SK-N-SH (cell line): ENCODE measurements around the gene ADGRB2. TPM values are rescaled to one million over a fixed set of nuclear protein-coding genes. Genes with fewer than 3 reads are reported as not detected.

Experiments used
- CTCF ChIA-PET: fragments of 300-600, 350-600 bp; formaldehyde crosslinking; extraction: SDS; loops from one replicate; lab custom pipeline; 2021; lab: Yijun Ruan, JAX
- POLR2A ChIA-PET: fragments of 350-600 bp; sonication (Branson Sonifier 250); formaldehyde crosslinking; extraction: SDS; loops from one replicate; lab custom pipeline; 2020; ENCODE audit warnings: antibody characterized with exemption, inconsistent platforms; lab: Yijun Ruan, JAX
- DNase-seq: peaks from one replicate; pipeline ENCODE4 v3.0.0; 2012
- H2AFZ ChIP-seq: fragments of 200-600 bp; sonication (generic); 2 replicates; pipeline ENCODE4 v1.8.1; 2016; ENCODE audit warnings: antibody characterized with exemption, mild to moderate bottlenecking, low read depth
- H3F3A ChIP-seq: fragments of 200-600 bp; sonication (generic); replicated peaks from 2 replicates; pipeline ENCODE3; 2016; ENCODE audit warnings: antibody characterized with exemption, mild to moderate bottlenecking; ENCODE audit not compliant: insufficient read depth
- H3K27ac ChIP-seq, 2 experiments: fragments of 200-500 bp in 1 of 2; fragments of 200-600 bp in 1 of 2; sonication (Bioruptor generic) in 1 of 2; sonication (generic), shearing (Covaris generic) in 1 of 2; 2 replicates each; pipeline versions ENCODE4 v1.5.1 to v1.6.1; 2014 to 2016; ENCODE audit warnings: low read depth in 2 of 2, inconsistent platforms in 1 of 2, low read length in 1 of 2, mild to moderate bottlenecking in 1 of 2, mixed read lengths in 1 of 2
- H3K27me3 ChIP-seq: fragments of 200-600 bp; sonication (generic), shearing (Covaris generic); 2 replicates; pipeline ENCODE4 v1.6.1; 2016; ENCODE audit warnings: mixed run types; ENCODE audit not compliant: insufficient read depth
- H3K36me3 ChIP-seq, 2 experiments: fragments of 200-500 bp in 1 of 2; fragments of 200-600 bp in 1 of 2; sonication (Bioruptor generic) in 1 of 2; sonication (generic) in 1 of 2; replicated peaks in 1 of 2; 2 replicates each; pipeline versions ENCODE3 to v1.5.1; 2014 to 2016; ENCODE audit warnings: low read length in 1 of 2, mild to moderate bottlenecking in 1 of 2; ENCODE audit not compliant: insufficient read depth in 2 of 2, control insufficient read depth in 1 of 2
- H3K4me1 ChIP-seq, 2 experiments: fragments of 200-500 bp in 1 of 2; fragments of 200-600 bp in 1 of 2; sonication (Bioruptor generic) in 1 of 2; sonication (generic), shearing (Covaris generic) in 1 of 2; 2 replicates each; pipeline versions ENCODE4 v1.5.1 to v1.6.1; 2014 to 2016; ENCODE audit warnings: low read depth in 1 of 2, low read length in 1 of 2, mixed run types in 1 of 2; ENCODE audit not compliant: insufficient read depth in 2 of 2, control insufficient read depth in 1 of 2
- H3K4me2 ChIP-seq: fragments of 200-600 bp; sonication (generic), shearing (Covaris generic); 2 replicates; pipeline ENCODE4 v1.6.1; 2017; ENCODE audit warnings: mixed run types
- H3K4me3 ChIP-seq, 2 experiments: fragments of 200-500 bp in 1 of 2; fragments of 200-600 bp in 1 of 2; sonication (Bioruptor generic) in 1 of 2; sonication (generic), shearing (Covaris generic) in 1 of 2; 2 replicates each; pipeline versions ENCODE4 v1.5.1 to v1.8.1; 2014 to 2016; ENCODE audit warnings: low read depth in 2 of 2, inconsistent platforms in 1 of 2, low read length in 1 of 2, mild to moderate bottlenecking in 1 of 2, mixed read lengths in 1 of 2, moderate library complexity in 1 of 2
- H3K79me2 ChIP-seq: fragments of 200-600 bp; sonication (generic); 2 replicates; pipeline ENCODE4 v1.8.1; 2017; ENCODE audit warnings: mild to moderate bottlenecking; ENCODE audit not compliant: insufficient read depth
- H3K9ac ChIP-seq: fragments of 200-600 bp; sonication (generic); 2 replicates; pipeline ENCODE4 v1.6.1; 2017; ENCODE audit warnings: mixed run types
- H3K9me2 ChIP-seq: fragments of 200-600 bp; sonication (generic); 2 replicates; pipeline ENCODE4 v1.6.1; 2017; ENCODE audit warnings: mixed run types
- H3K9me3 ChIP-seq: fragments of 200-600 bp; sonication (generic); 2 replicates; pipeline ENCODE4 v1.6.1; 2017; ENCODE audit warnings: mixed run types, mild to moderate bottlenecking, moderate library complexity
- H4K20me1 ChIP-seq: fragments of 200-600 bp; sonication (generic); 2 replicates; pipeline ENCODE4 v1.6.1; 2017; ENCODE audit warnings: mild to moderate bottlenecking, mixed run types; ENCODE audit not compliant: insufficient read depth
- CHD2 ChIP-seq: fragments of 150-350 bp; IDR thresholded peaks from 2 replicates; pipeline ENCODE4 v1.6.1; 2018; ENCODE audit warnings: low read length; ENCODE audit not compliant: partially characterized antibody
- ELF1 ChIP-seq: IDR thresholded peaks from 2 replicates; pipeline ENCODE4 v1.4.0; 2012
- EP300 ChIP-seq, 2 experiments: IDR thresholded peaks; 2 replicates each; pipeline versions ENCODE4 v1.4.0 to v1.6.1; 2012; ENCODE audit warnings: borderline replicate concordance in 1 of 2, low read depth in 1 of 2, low read length in 1 of 2
- EZH2phosphoT487 ChIP-seq: fragments of 200-600 bp; sonication (generic); IDR thresholded peaks from 2 replicates; pipeline ENCODE4 v1.6.1; 2017; ENCODE audit warnings: low read depth, mixed run types, mild to moderate bottlenecking, antibody characterized with exemption, moderate library complexity, borderline replicate concordance
- FOSL2 ChIP-seq: IDR thresholded peaks from 2 replicates; pipeline ENCODE4 v1.4.0; 2012; ENCODE audit warnings: low read depth, mild to moderate bottlenecking, moderate library complexity, borderline replicate concordance
- FOXM1 ChIP-seq: IDR thresholded peaks from 2 replicates; pipeline ENCODE4 v1.4.0; 2012; ENCODE audit warnings: low read depth, mild to moderate bottlenecking
- JUND ChIP-seq: IDR thresholded peaks from 2 replicates; pipeline ENCODE4 v1.4.0; 2012
- POLR2AphosphoS5 ChIP-seq: IDR thresholded peaks from 2 replicates; pipeline ENCODE4 v1.6.1; 2012; ENCODE audit warnings: low read depth, low read length
- RAD21 ChIP-seq: IDR thresholded peaks from 2 replicates; pipeline ENCODE4 v1.6.1; 2012; ENCODE audit warnings: mild to moderate bottlenecking, low read length
- RCOR1 ChIP-seq: fragments of 150-350 bp; IDR thresholded peaks from 2 replicates; pipeline ENCODE4 v1.6.1; 2017; ENCODE audit warnings: antibody characterized with exemption, low read length
- SIN3A ChIP-seq: IDR thresholded peaks from 2 replicates; pipeline ENCODE4 v1.6.1; 2012; ENCODE audit warnings: low read depth, mild to moderate bottlenecking, low read length, moderate library complexity, borderline replicate concordance
- SMC3 ChIP-seq: IDR thresholded peaks from 2 replicates; pipeline ENCODE4 v1.6.1; 2012; ENCODE audit warnings: low read depth, low read length, improper control_type of control experiment
- TAF1 ChIP-seq: IDR thresholded peaks from 2 replicates; pipeline ENCODE4 v1.6.1; 2012; ENCODE audit warnings: low read depth, mild to moderate bottlenecking, low read length, moderate library complexity, borderline replicate concordance
- TCF12 ChIP-seq: IDR thresholded peaks from 2 replicates; pipeline ENCODE4 v1.4.0; 2012
- TEAD4 ChIP-seq: IDR thresholded peaks from 2 replicates; pipeline ENCODE4 v1.4.0; 2012; ENCODE audit warnings: mild to moderate bottlenecking, borderline replicate concordance; ENCODE audit not compliant: insufficient read depth
- USF1 ChIP-seq: IDR thresholded peaks from 2 replicates; pipeline ENCODE4 v1.4.0; 2012; ENCODE audit warnings: low read depth, borderline replicate concordance
- YY1 ChIP-seq: IDR thresholded peaks from 2 replicates; pipeline ENCODE4 v1.4.0; 2012; ENCODE audit warnings: low read depth, mild to moderate bottlenecking
- ZBTB33 ChIP-seq: IDR thresholded peaks from 2 replicates; pipeline ENCODE4 v1.4.0; 2012; ENCODE audit warnings: low read depth, borderline replicate concordance
- WGBS: methylation state at CpG from one replicate; pipeline ENCODE4 v1.1.6; 2017; ENCODE audit warnings: low lambda C conversion rate; 5-methylcytosine and 5-hydroxymethylcytosine counted together
- polyA plus RNA-seq, 3 experiments: library from polyadenylated mRNA; depleted of rRNA; stranded (reverse); fragments of >200 nt; gene quantifications; 2 replicates each; pipeline ENCODE4 v1.2.3, GENCODE V29; 2012
- TF ChIP-seq, protein P1 (sequence below): IDR thresholded peaks from 2 replicates; pipeline ENCODE4; 2012
- TF ChIP-seq, protein P2 (sequence below): fragments of 200-600 bp; sonication (generic); IDR thresholded peaks from 2 replicates; pipeline ENCODE4 v1.6.1; 2017; ENCODE audit warnings: antibody characterized with exemption, mild to moderate bottlenecking, moderate library complexity
- TF ChIP-seq, protein P3 (sequence below): fragments of 150-350 bp; IDR thresholded peaks from 2 replicates; pipeline ENCODE4 v1.6.1; 2017; ENCODE audit warnings: antibody characterized with exemption, low read length, low read depth, borderline replicate concordance
- TF ChIP-seq, protein P4 (sequence below): fragments of 150-350 bp; IDR thresholded peaks from 2 replicates; pipeline ENCODE4 v1.6.1; 2016; ENCODE audit warnings: mild to moderate bottlenecking, low read depth, low read length
- TF ChIP-seq, protein P5 (sequence below): IDR thresholded peaks from 2 replicates; pipeline ENCODE4 v1.6.1; 2012; ENCODE audit warnings: mild to moderate bottlenecking, low read depth, low read length, moderate library complexity

The ADGRB2 gene
- polyA plus RNA-seq, 1 of the 3 experiments (the other 2 are of a cell fraction): 13.0 TPM

GRCh38 chr1:31707711-31708110 lies 56.4 kb downstream of the ADGRB2 start:
- Histone ChIP-seq H3K9ac (no peak overlapping the region), H3K9me3 (no peaks in the 10 kb centered on the region), H4K20me1 (no peaks in the 10 kb centered on the region), H3K4me1 (peaks cover 18 to 44% of the 10 kb centered on the region in 2 experiments; a peak in 3 of 4 replicates), H3F3A (peaks cover 26% of the 10 kb centered on the region), H3K9me2 (no peaks in the 10 kb centered on the region), H3K4me3 (no peak overlapping the region), H3K4me2 (no peak overlapping the region; the same call in 1 of the 2 replicates), H3K79me2 (no peaks in the 10 kb centered on the region), H3K27ac (no peak overlapping the region), H3K36me3 (no peaks in the 10 kb centered on the region), H3K27me3 (no peaks in the 10 kb centered on the region), H2AFZ (no peak overlapping the region)
- ChIA-PET POLR2A (no interaction called here), CTCF (interaction anchor here (1.1 to 2.2 kb wide), 6 partner anchors 8 to 143 kb away, joined by 3 to 11 read pairs (median 4); no protein-coding TSS in a partner anchor)
- WGBS: 58% methylated on average over 5 of the region's 5 CpGs
- TF ChIP-seq FOSL2: no peak
- no peak for TF ChIP-seq TEAD4
- no peak for TF ChIP-seq CHD2
- TF ChIP-seq ZBTB33: no peak
- TF ChIP-seq, protein P1, sequence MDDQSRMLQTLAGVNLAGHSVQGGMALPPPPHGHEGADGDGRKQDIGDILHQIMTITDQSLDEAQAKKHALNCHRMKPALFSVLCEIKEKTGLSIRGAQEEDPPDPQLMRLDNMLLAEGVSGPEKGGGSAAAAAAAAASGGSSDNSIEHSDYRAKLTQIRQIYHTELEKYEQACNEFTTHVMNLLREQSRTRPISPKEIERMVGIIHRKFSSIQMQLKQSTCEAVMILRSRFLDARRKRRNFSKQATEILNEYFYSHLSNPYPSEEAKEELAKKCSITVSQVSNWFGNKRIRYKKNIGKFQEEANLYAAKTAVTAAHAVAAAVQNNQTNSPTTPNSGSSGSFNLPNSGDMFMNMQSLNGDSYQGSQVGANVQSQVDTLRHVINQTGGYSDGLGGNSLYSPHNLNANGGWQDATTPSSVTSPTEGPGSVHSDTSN: no peak
- TF ChIP-seq YY1: no peak
- no peak for TF ChIP-seq USF1
- TF ChIP-seq JUND: no peak
- peak; percentile 16; the same call in 1 of the 2 replicates for TF ChIP-seq SMC3
- no peak for TF ChIP-seq TAF1
- no peak for TF ChIP-seq ELF1
- TF ChIP-seq RCOR1: no peak
- no peak for TF ChIP-seq TCF12
- no peak for TF ChIP-seq SIN3A
- no peak for TF ChIP-seq FOXM1
- TF ChIP-seq, protein P2, sequence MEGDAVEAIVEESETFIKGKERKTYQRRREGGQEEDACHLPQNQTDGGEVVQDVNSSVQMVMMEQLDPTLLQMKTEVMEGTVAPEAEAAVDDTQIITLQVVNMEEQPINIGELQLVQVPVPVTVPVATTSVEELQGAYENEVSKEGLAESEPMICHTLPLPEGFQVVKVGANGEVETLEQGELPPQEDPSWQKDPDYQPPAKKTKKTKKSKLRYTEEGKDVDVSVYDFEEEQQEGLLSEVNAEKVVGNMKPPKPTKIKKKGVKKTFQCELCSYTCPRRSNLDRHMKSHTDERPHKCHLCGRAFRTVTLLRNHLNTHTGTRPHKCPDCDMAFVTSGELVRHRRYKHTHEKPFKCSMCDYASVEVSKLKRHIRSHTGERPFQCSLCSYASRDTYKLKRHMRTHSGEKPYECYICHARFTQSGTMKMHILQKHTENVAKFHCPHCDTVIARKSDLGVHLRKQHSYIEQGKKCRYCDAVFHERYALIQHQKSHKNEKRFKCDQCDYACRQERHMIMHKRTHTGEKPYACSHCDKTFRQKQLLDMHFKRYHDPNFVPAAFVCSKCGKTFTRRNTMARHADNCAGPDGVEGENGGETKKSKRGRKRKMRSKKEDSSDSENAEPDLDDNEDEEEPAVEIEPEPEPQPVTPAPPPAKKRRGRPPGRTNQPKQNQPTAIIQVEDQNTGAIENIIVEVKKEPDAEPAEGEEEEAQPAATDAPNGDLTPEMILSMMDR: peak; percentile 54
- TF ChIP-seq, protein P3, sequence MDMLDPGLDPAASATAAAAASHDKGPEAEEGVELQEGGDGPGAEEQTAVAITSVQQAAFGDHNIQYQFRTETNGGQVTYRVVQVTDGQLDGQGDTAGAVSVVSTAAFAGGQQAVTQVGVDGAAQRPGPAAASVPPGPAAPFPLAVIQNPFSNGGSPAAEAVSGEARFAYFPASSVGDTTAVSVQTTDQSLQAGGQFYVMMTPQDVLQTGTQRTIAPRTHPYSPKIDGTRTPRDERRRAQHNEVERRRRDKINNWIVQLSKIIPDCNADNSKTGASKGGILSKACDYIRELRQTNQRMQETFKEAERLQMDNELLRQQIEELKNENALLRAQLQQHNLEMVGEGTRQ: no peak
- TF ChIP-seq EZH2phosphoT487: no peak
- TF ChIP-seq EP300 (IDR thresholded peaks at IDR 0.05; ENCODE audit: borderline replicate concordance in 1 of 2, low read depth in 1 of 2, low read length in 1 of 2): no peak
- TF ChIP-seq, protein P4, sequence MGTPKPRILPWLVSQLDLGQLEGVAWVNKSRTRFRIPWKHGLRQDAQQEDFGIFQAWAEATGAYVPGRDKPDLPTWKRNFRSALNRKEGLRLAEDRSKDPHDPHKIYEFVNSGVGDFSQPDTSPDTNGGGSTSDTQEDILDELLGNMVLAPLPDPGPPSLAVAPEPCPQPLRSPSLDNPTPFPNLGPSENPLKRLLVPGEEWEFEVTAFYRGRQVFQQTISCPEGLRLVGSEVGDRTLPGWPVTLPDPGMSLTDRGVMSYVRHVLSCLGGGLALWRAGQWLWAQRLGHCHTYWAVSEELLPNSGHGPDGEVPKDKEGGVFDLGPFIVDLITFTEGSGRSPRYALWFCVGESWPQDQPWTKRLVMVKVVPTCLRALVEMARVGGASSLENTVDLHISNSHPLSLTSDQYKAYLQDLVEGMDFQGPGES: no peak
- TF ChIP-seq POLR2AphosphoS5: no peak
- TF ChIP-seq, protein P5, sequence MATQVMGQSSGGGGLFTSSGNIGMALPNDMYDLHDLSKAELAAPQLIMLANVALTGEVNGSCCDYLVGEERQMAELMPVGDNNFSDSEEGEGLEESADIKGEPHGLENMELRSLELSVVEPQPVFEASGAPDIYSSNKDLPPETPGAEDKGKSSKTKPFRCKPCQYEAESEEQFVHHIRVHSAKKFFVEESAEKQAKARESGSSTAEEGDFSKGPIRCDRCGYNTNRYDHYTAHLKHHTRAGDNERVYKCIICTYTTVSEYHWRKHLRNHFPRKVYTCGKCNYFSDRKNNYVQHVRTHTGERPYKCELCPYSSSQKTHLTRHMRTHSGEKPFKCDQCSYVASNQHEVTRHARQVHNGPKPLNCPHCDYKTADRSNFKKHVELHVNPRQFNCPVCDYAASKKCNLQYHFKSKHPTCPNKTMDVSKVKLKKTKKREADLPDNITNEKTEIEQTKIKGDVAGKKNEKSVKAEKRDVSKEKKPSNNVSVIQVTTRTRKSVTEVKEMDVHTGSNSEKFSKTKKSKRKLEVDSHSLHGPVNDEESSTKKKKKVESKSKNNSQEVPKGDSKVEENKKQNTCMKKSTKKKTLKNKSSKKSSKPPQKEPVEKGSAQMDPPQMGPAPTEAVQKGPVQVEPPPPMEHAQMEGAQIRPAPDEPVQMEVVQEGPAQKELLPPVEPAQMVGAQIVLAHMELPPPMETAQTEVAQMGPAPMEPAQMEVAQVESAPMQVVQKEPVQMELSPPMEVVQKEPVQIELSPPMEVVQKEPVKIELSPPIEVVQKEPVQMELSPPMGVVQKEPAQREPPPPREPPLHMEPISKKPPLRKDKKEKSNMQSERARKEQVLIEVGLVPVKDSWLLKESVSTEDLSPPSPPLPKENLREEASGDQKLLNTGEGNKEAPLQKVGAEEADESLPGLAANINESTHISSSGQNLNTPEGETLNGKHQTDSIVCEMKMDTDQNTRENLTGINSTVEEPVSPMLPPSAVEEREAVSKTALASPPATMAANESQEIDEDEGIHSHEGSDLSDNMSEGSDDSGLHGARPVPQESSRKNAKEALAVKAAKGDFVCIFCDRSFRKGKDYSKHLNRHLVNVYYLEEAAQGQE: no peak
- TF ChIP-seq RAD21: peak; percentile 34
- DNase-seq: no peak
